ENCODE measurements around the gene DNM3. TPM values are rescaled to one million over a fixed set of nuclear protein-coding genes. Genes with fewer than 3 reads are reported as not detected.

The DNM3 gene
- total RNA-seq, 1 donor, result 0.72 TPM

DNA sequence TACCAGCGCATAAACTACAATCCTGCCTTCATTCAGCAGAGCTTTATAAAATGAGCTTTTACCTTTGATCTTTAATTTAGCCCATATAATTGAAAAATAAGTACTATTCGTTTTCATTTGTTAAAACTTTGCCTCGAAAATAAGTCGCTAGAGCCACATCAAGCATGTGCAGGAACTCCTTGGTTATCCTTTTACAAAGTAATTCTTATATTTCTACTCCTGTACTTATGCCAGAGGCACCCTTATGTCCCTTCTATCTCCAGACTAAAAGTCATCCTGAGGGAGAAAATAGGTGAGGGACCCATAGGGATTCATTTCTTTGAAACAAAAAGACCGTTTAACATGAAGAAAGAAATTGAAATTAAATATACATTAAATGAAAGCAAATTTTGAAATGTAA lies 301.0 kb downstream of the DNM3 start:
- peak overlapping the region; percentile 79 for H3K4me2 ChIP-seq (ENCODE audit: insufficient read depth, low read length)
- peaks cover 31% of the 10 kb centered on the region for H3K79me2 ChIP-seq (ENCODE audit: insufficient read depth, low read length)
- H3K4me1 ChIP-seq (ENCODE audit: insufficient read depth, low read length), result peaks cover 45% of the 10 kb centered on the region
- H3K27me3 ChIP-seq (ENCODE audit: insufficient read depth, low read length), result no peaks in the 10 kb centered on the region
- DNase-seq (ENCODE audit: insufficient read length, low spot score, missing footprints), result no peak
- H3K4me3 ChIP-seq (ENCODE audit: insufficient read depth, low read length), result peak overlapping the region; percentile 85
- H2AFZ ChIP-seq (ENCODE audit: low read length), result no peak overlapping the region
- peak overlapping the region; percentile 95 for H3K27ac ChIP-seq (ENCODE audit: low read depth, low read length)
- H3K9me3 ChIP-seq (ENCODE audit: low read depth, low read length), result no peaks in the 10 kb centered on the region
- TF ChIP-seq, protein P1, sequence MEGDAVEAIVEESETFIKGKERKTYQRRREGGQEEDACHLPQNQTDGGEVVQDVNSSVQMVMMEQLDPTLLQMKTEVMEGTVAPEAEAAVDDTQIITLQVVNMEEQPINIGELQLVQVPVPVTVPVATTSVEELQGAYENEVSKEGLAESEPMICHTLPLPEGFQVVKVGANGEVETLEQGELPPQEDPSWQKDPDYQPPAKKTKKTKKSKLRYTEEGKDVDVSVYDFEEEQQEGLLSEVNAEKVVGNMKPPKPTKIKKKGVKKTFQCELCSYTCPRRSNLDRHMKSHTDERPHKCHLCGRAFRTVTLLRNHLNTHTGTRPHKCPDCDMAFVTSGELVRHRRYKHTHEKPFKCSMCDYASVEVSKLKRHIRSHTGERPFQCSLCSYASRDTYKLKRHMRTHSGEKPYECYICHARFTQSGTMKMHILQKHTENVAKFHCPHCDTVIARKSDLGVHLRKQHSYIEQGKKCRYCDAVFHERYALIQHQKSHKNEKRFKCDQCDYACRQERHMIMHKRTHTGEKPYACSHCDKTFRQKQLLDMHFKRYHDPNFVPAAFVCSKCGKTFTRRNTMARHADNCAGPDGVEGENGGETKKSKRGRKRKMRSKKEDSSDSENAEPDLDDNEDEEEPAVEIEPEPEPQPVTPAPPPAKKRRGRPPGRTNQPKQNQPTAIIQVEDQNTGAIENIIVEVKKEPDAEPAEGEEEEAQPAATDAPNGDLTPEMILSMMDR (IDR thresholded peaks at IDR 0.05; ENCODE audit: extremely low read depth, low read depth, low read length), result no peak
- H3K36me3 ChIP-seq (ENCODE audit: insufficient read depth, low read length), result peaks cover 28% of the 10 kb centered on the region
- H4K20me1 ChIP-seq (ENCODE audit: insufficient read depth, low read length), result no peaks in the 10 kb centered on the region

GRCh38 chr1:172143384-172144055 lies 302.2 kb downstream of the DNM3 start:
- Histone ChIP-seq H3K4me3 (ENCODE audit: insufficient read depth, low read length) (peak overlapping the region; percentile 85), H3K79me2 (ENCODE audit: insufficient read depth, low read length) (peaks cover 31% of the 10 kb centered on the region), H3K36me3 (ENCODE audit: insufficient read depth, low read length) (peaks cover 28% of the 10 kb centered on the region), H3K4me1 (ENCODE audit: insufficient read depth, low read length) (peaks cover 49% of the 10 kb centered on the region), H3K27me3 (ENCODE audit: insufficient read depth, low read length) (no peaks in the 10 kb centered on the region), H3K9me3 (ENCODE audit: low read depth, low read length) (no peaks in the 10 kb centered on the region), H2AFZ (ENCODE audit: low read length) (no peak overlapping the region), H3K27ac (ENCODE audit: low read depth, low read length) (peak overlapping the region; percentile 95), H3K4me2 (ENCODE audit: insufficient read depth, low read length) (peak overlapping the region; percentile 79), H4K20me1 (ENCODE audit: insufficient read depth, low read length) (no peaks in the 10 kb centered on the region)
- TF ChIP-seq, protein P1 (IDR thresholded peaks at IDR 0.05; ENCODE audit: extremely low read depth, low read depth, low read length), result no peak
- DNase-seq (ENCODE audit: insufficient read length, low spot score, missing footprints), result no peak

GRCh38 chr1:172144445-172145061 lies 303.3 kb downstream of the DNM3 start:
- H3K27me3 ChIP-seq (ENCODE audit: insufficient read depth, low read length), result no peaks in the 10 kb centered on the region
- peaks cover 31% of the 10 kb centered on the region for H3K79me2 ChIP-seq (ENCODE audit: insufficient read depth, low read length)
- DNase-seq (ENCODE audit: insufficient read length, low spot score, missing footprints), result peak; percentile 22
- H3K4me1 ChIP-seq (ENCODE audit: insufficient read depth, low read length), result peaks cover 46% of the 10 kb centered on the region
- peak overlapping the region; percentile 44 for H2AFZ ChIP-seq (ENCODE audit: low read length)
- peaks cover 19% of the 10 kb centered on the region for H3K36me3 ChIP-seq (ENCODE audit: insufficient read depth, low read length)
- peak overlapping the region; percentile 95 for H3K27ac ChIP-seq (ENCODE audit: low read depth, low read length)
- peak overlapping the region; percentile 79 for H3K4me2 ChIP-seq (ENCODE audit: insufficient read depth, low read length)
- peak overlapping the region; percentile 85 for H3K4me3 ChIP-seq (ENCODE audit: insufficient read depth, low read length)
- TF ChIP-seq, protein P1 (IDR thresholded peaks at IDR 0.05; ENCODE audit: extremely low read depth, low read depth, low read length), result no peak
- H3K9me3 ChIP-seq (ENCODE audit: low read depth, low read length), result no peaks in the 10 kb centered on the region
- H4K20me1 ChIP-seq (ENCODE audit: insufficient read depth, low read length), result no peaks in the 10 kb centered on the region

GRCh38 chr1:172145231-172145651 lies 303.9 kb downstream of the DNM3 start:
- Histone ChIP-seq H3K4me1 (ENCODE audit: insufficient read depth, low read length) (peaks cover 41% of the 10 kb centered on the region), H4K20me1 (ENCODE audit: insufficient read depth, low read length) (no peaks in the 10 kb centered on the region), H3K4me2 (ENCODE audit: insufficient read depth, low read length) (peak overlapping the region; percentile 79), H2AFZ (ENCODE audit: low read length) (peak overlapping the region; percentile 33), H3K27me3 (ENCODE audit: insufficient read depth, low read length) (no peaks in the 10 kb centered on the region), H3K4me3 (ENCODE audit: insufficient read depth, low read length) (peak overlapping the region; percentile 85), H3K36me3 (ENCODE audit: insufficient read depth, low read length) (peaks cover 13% of the 10 kb centered on the region), H3K27ac (ENCODE audit: low read depth, low read length) (peak overlapping the region; percentile 95), H3K79me2 (ENCODE audit: insufficient read depth, low read length) (peaks cover 31% of the 10 kb centered on the region), H3K9me3 (ENCODE audit: low read depth, low read length) (no peaks in the 10 kb centered on the region)
- TF ChIP-seq, protein P1 (IDR thresholded peaks at IDR 0.05; ENCODE audit: extremely low read depth, low read depth, low read length), result no peak
- no peak for DNase-seq (ENCODE audit: insufficient read length, low spot score, missing footprints)

Measured in osteoblast (primary cell).